ENCODE data around the gene ARPP19. TPM values are rescaled to one million over a fixed set of nuclear protein-coding genes. Genes with fewer than 3 reads are reported as not detected.

The ARPP19 gene
- polyA plus RNA-seq, 1 donor from 2014 or later = 254 TPM

DNA sequence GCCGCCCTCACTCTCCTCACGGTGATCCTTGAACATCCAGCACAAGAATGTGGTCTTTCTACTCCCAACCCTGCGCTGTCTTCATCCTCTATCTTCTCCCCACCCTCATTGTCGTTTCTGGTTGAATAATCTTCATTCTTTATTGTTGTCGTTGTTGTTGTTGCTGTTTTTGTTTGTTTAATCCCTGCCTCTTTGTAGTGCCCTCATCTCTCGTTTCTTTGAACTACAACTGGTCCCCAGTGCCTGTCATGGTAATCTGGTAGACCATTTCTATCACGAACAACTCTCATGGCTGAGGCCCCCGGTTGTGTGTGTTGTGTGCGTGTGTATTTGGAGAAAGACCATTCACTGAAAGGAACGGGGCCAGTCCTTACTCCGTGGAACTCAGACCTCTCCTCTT is 38.9 kb downstream of the ARPP19 start:
- H3K9me3 ChIP-seq (ENCODE audit: low read length) = no peaks in the 10 kb centered on the region
- peak overlapping the region; percentile 41 for H3K4me2 ChIP-seq (ENCODE audit: low read length)
- peaks cover 29% of the 10 kb centered on the region for H3K79me2 ChIP-seq (replicated peaks; ENCODE audit: insufficient read depth, low read length)
- H3K36me3 ChIP-seq (ENCODE audit: insufficient read depth, low read length) = no peaks in the 10 kb centered on the region
- H3K27ac ChIP-seq (ENCODE audit: low read length) = peak overlapping the region; percentile 94
- H3K9ac ChIP-seq (ENCODE audit: low read length) = peak overlapping the region; percentile 97
- TF ChIP-seq TAF1 (IDR thresholded peaks at IDR 0.05; ENCODE audit: low read depth) (no peak), SMC3 (conservative IDR thresholded peaks at IDR 0.05; ENCODE audit: poor library complexity) (no peak), POLR2AphosphoS5 (IDR thresholded peaks at IDR 0.05) (no peak), EZH2 (IDR thresholded peaks at IDR 0.05; ENCODE audit: borderline replicate concordance, insufficient read depth, low read length, poor library complexity, severe bottlenecking) (no peak), MXI1 (conservative IDR thresholded peaks at IDR 0.05; ENCODE audit: poor library complexity, severe bottlenecking) (no peak), EP300 (conservative IDR thresholded peaks at IDR 0.05; ENCODE audit: poor library complexity, severe bottlenecking) (no peak)
- TF ChIP-seq, protein P1, sequence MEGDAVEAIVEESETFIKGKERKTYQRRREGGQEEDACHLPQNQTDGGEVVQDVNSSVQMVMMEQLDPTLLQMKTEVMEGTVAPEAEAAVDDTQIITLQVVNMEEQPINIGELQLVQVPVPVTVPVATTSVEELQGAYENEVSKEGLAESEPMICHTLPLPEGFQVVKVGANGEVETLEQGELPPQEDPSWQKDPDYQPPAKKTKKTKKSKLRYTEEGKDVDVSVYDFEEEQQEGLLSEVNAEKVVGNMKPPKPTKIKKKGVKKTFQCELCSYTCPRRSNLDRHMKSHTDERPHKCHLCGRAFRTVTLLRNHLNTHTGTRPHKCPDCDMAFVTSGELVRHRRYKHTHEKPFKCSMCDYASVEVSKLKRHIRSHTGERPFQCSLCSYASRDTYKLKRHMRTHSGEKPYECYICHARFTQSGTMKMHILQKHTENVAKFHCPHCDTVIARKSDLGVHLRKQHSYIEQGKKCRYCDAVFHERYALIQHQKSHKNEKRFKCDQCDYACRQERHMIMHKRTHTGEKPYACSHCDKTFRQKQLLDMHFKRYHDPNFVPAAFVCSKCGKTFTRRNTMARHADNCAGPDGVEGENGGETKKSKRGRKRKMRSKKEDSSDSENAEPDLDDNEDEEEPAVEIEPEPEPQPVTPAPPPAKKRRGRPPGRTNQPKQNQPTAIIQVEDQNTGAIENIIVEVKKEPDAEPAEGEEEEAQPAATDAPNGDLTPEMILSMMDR (IDR thresholded peaks at IDR 0.05; ENCODE audit: poor library complexity, severe bottlenecking) = no peak
- TF ChIP-seq, protein P2, sequence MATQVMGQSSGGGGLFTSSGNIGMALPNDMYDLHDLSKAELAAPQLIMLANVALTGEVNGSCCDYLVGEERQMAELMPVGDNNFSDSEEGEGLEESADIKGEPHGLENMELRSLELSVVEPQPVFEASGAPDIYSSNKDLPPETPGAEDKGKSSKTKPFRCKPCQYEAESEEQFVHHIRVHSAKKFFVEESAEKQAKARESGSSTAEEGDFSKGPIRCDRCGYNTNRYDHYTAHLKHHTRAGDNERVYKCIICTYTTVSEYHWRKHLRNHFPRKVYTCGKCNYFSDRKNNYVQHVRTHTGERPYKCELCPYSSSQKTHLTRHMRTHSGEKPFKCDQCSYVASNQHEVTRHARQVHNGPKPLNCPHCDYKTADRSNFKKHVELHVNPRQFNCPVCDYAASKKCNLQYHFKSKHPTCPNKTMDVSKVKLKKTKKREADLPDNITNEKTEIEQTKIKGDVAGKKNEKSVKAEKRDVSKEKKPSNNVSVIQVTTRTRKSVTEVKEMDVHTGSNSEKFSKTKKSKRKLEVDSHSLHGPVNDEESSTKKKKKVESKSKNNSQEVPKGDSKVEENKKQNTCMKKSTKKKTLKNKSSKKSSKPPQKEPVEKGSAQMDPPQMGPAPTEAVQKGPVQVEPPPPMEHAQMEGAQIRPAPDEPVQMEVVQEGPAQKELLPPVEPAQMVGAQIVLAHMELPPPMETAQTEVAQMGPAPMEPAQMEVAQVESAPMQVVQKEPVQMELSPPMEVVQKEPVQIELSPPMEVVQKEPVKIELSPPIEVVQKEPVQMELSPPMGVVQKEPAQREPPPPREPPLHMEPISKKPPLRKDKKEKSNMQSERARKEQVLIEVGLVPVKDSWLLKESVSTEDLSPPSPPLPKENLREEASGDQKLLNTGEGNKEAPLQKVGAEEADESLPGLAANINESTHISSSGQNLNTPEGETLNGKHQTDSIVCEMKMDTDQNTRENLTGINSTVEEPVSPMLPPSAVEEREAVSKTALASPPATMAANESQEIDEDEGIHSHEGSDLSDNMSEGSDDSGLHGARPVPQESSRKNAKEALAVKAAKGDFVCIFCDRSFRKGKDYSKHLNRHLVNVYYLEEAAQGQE (IDR thresholded peaks at IDR 0.05; ENCODE audit: borderline replicate concordance) = no peak
- no peaks in the 10 kb centered on the region for H3K9me2 ChIP-seq (ENCODE audit: insufficient read depth, low read length)
- no peaks in the 10 kb centered on the region for H3K27me3 ChIP-seq (ENCODE audit: insufficient read depth, low read depth, low read length)
- H2AFZ ChIP-seq (ENCODE audit: low read depth, low read length) = peak overlapping the region; percentile 88
- H3F3A ChIP-seq (ENCODE audit: insufficient read depth, low read length, poor library complexity, severe bottlenecking) = no peaks in the 10 kb centered on the region
- H4K20me1 ChIP-seq (ENCODE audit: insufficient read depth) = no peaks in the 10 kb centered on the region
- H3K4me3 ChIP-seq (ENCODE audit: low read length) = peak overlapping the region; percentile 76

- Histone ChIP-seq H3K9me3 (ENCODE audit: low read length) (no peaks in the 10 kb centered on the region), H3K36me3 (ENCODE audit: insufficient read depth, low read length) (no peaks in the 10 kb centered on the region), H3K9ac (ENCODE audit: low read length) (peak overlapping the region; percentile 97), H3K4me3 (ENCODE audit: low read length) (peak overlapping the region; percentile 76), H4K20me1 (ENCODE audit: insufficient read depth) (no peaks in the 10 kb centered on the region), H3K4me2 (ENCODE audit: low read length) (peak overlapping the region; percentile 41), H3F3A (ENCODE audit: insufficient read depth, low read length, poor library complexity, severe bottlenecking) (no peaks in the 10 kb centered on the region), H2AFZ (ENCODE audit: low read depth, low read length) (peak overlapping the region; percentile 88), H3K79me2 (replicated peaks; ENCODE audit: insufficient read depth, low read length) (peaks cover 34% of the 10 kb centered on the region), H3K27ac (ENCODE audit: low read length) (peak overlapping the region; percentile 94), H3K9me2 (ENCODE audit: insufficient read depth, low read length) (no peaks in the 10 kb centered on the region), H3K27me3 (ENCODE audit: insufficient read depth, low read depth, low read length) (no peaks in the 10 kb centered on the region)
- TF ChIP-seq, protein P1 (IDR thresholded peaks at IDR 0.05; ENCODE audit: poor library complexity, severe bottlenecking) = peak; percentile 13
- no peak for TF ChIP-seq RAD21 (conservative IDR thresholded peaks at IDR 0.05)
- TF ChIP-seq EZH2 (IDR thresholded peaks at IDR 0.05; ENCODE audit: borderline replicate concordance, insufficient read depth, low read length, poor library complexity, severe bottlenecking) = no peak
- peak; percentile 15 for TF ChIP-seq MXI1 (conservative IDR thresholded peaks at IDR 0.05; ENCODE audit: poor library complexity, severe bottlenecking)
- TF ChIP-seq, protein P2 (IDR thresholded peaks at IDR 0.05; ENCODE audit: borderline replicate concordance) = no peak
- no peak for TF ChIP-seq POLR2AphosphoS5 (IDR thresholded peaks at IDR 0.05)
- TF ChIP-seq SMC3 (conservative IDR thresholded peaks at IDR 0.05; ENCODE audit: poor library complexity) = no peak
- peak; percentile 40 for TF ChIP-seq EP300 (conservative IDR thresholded peaks at IDR 0.05; ENCODE audit: poor library complexity, severe bottlenecking)
- TF ChIP-seq TAF1 (IDR thresholded peaks at IDR 0.05; ENCODE audit: low read depth) = peak; percentile 15
These were observed 39.4 kb downstream of the ARPP19 start for GRCh38 chr15:52529341-52529924.
